GM19372 (cell line): ENCODE measurements around the gene RER1.
A peak's percentile ranks its signal among the peaks of the same experiment; 100 is the strongest.

ENCODE experiments used
- ATAC-seq: cut with Tn5 transposase; IDR thresholded peaks from one replicate; pipeline ENCODE4 v1.9.1; 2021; ENCODE audit warnings: mild to moderate bottlenecking, low read depth, moderate library complexity; ENCODE audit not compliant: unreplicated experiment

Gene RER1

GRCh38 chr1:2404890-2405511 is 13.4 kb downstream of the RER1 start:
- ATAC-seq: no peak

- no peak for ATAC-seq
Measured at GRCh38 chr1:2405588-2406295, 14.1 kb downstream of the RER1 start.

- ATAC-seq: no peak
Measured at GRCh38 chr1:2406451-2407041, 14.9 kb downstream of the RER1 start.

GRCh38 chr1:2407166-2407990 is 15.7 kb downstream of the RER1 start:
- ATAC-seq: no peak

- no peak for ATAC-seq
Measured at GRCh38 chr1:2407991-2408275, 16.3 kb downstream of the RER1 start.

GRCh38 chr1:2408456-2408855 is 16.8 kb downstream of the RER1 start:
- no peak for ATAC-seq

- no peak for ATAC-seq
Measured at GRCh38 chr1:2408859-2409276, 17.2 kb downstream of the RER1 start.

- no peak for ATAC-seq
Measured at GRCh38 chr1:2409745-2410144, 18.1 kb downstream of the RER1 start.

- peak; percentile 35 for ATAC-seq
Measured at GRCh38 chr1:2411801-2412394, 20.3 kb downstream of the RER1 start.

GRCh38 chr1:2412395-2412772 is 20.7 kb downstream of the RER1 start, which contains the start of gene PEX10:
Gene PEX10 (minus strand): TSS chr1:2412564. CDS start chr1:2412502, 62 bp downstream.
- ATAC-seq: peak; percentile 85

GRCh38 chr1:2412773-2413494 is 21.3 kb downstream of the RER1 start:
- ATAC-seq: peak; percentile 25

GRCh38 chr1:2413495-2414296 is 22.1 kb downstream of the RER1 start:
- ATAC-seq: no peak

GRCh38 chr1:2414297-2414958 is 22.8 kb downstream of the RER1 start:
- no peak for ATAC-seq

GRCh38 chr1:2415337-2415736 is 23.7 kb downstream of the RER1 start:
- no peak for ATAC-seq

- ATAC-seq: no peak
Measured at GRCh38 chr1:2415801-2416208, 24.2 kb downstream of the RER1 start.

- no peak for ATAC-seq
Measured at GRCh38 chr1:2416403-2416802, 24.8 kb downstream of the RER1 start.

GRCh38 chr1:2417083-2417832 is 25.6 kb downstream of the RER1 start:
- no peak for ATAC-seq

- ATAC-seq: no peak
Measured at GRCh38 chr1:2417833-2418225, 26.2 kb downstream of the RER1 start.
